Lower lobe of right lung (tissue), 2 donors: ENCODE data around the gene STAT3. TPM values are rescaled to one million over a fixed set of nuclear protein-coding genes. Genes with fewer than 3 reads are reported as not detected.
"Not testable (repeated sequence)": the region's sequence is repeated elsewhere in the genome, so short reads cannot be mapped to it uniquely, and the experiment has no call there.

Experiments used
- ATAC-seq, 2 donors: fragments of 200-7000 bp; cut with Tn5 transposase; one replicate each; pipeline ENCODE4 v1.9.1; 2020 to 2022; ENCODE audit warnings: mild to moderate bottlenecking in 2 of 2, moderate library complexity in 2 of 2
- DNase-seq: peaks from one replicate; pipeline ENCODE4 v3.0.0-alpha.2; 2020
- H3K27ac ChIP-seq: fragments of 200-600 bp; one replicate; pipeline ENCODE4 v1.8.0; 2022
- H3K27me3 ChIP-seq: fragments of 200-600 bp; one replicate; pipeline ENCODE4 v1.8.0; 2022; ENCODE audit warnings: low read depth
- H3K36me3 ChIP-seq: fragments of 200-600 bp; one replicate; pipeline ENCODE4 v1.8.0; 2022; ENCODE audit warnings: mild to moderate bottlenecking
- H3K4me1 ChIP-seq: fragments of 200-600 bp; one replicate; pipeline ENCODE4 v1.8.0; 2022
- H3K4me3 ChIP-seq: fragments of 200-600 bp; one replicate; pipeline ENCODE4 v1.8.0; 2022; ENCODE audit warnings: mild to moderate bottlenecking
- H3K9me3 ChIP-seq: fragments of 200-600 bp; one replicate; pipeline ENCODE4 v1.8.0; 2022
- intact Hi-C: fragments of 100-400 bp; cut with DNase I; formaldehyde crosslinking; loops from one replicate; pipeline ENCODE4 v1.11.0; 2022
- total RNA-seq: library from RNA; stranded (reverse); fragmentation: NEBNext Ultra II Directional; extraction: Animal tissue kit (Norgen Biotek cat#: 25700); gene quantifications from one replicate; pipeline ENCODE4 v1.2.1, GENCODE V29; 2021
- TF ChIP-seq, protein P1 (sequence below): fragments of 200-600 bp; IDR thresholded peaks from one replicate; pipeline ENCODE4 v1.8.0; 2022; ENCODE audit warnings: antibody characterized with exemption, mild to moderate bottlenecking
- donor health status: DM: no; HTN: yes; CAD: no; lungs with severe emphysema.

The STAT3 gene
- total RNA-seq, 1 donor from 2014 or later, result 278 TPM

DNA sequence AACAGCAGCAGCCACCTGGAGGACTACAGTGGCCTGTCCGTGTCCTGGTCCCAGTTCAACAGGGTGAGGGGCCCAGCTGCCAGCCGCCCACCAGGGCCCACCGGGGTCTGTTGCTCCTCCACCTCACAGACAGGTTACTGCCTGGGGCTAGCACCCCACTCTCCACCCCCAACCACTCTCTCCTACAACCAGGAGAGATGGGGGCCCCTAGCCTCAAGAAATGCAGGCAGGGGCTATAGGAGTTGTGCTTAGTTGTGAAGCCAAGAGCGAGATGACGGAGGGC, 81.9 kb downstream of the STAT3 start:
- TF ChIP-seq, protein P1, sequence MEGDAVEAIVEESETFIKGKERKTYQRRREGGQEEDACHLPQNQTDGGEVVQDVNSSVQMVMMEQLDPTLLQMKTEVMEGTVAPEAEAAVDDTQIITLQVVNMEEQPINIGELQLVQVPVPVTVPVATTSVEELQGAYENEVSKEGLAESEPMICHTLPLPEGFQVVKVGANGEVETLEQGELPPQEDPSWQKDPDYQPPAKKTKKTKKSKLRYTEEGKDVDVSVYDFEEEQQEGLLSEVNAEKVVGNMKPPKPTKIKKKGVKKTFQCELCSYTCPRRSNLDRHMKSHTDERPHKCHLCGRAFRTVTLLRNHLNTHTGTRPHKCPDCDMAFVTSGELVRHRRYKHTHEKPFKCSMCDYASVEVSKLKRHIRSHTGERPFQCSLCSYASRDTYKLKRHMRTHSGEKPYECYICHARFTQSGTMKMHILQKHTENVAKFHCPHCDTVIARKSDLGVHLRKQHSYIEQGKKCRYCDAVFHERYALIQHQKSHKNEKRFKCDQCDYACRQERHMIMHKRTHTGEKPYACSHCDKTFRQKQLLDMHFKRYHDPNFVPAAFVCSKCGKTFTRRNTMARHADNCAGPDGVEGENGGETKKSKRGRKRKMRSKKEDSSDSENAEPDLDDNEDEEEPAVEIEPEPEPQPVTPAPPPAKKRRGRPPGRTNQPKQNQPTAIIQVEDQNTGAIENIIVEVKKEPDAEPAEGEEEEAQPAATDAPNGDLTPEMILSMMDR, result no peak
- Histone ChIP-seq H3K4me3 (no peak overlapping the region), H3K27ac (no peak overlapping the region), H3K9me3 (no peaks in the 10 kb centered on the region), H3K36me3 (peaks cover 97% of the 10 kb centered on the region), H3K27me3 (no peaks in the 10 kb centered on the region), H3K4me1 (peaks cover 8% of the 10 kb centered on the region)
- ATAC-seq (no peak), DNase-seq (no peak)
- intact Hi-C loops, result no loop called here

- no peaks in the 10 kb centered on the region for H3K27me3 ChIP-seq
- no peak overlapping the region for H3K4me3 ChIP-seq
- H3K4me1 ChIP-seq, result peaks cover 3% of the 10 kb centered on the region
- no peak for DNase-seq
- H3K9me3 ChIP-seq, result no peaks in the 10 kb centered on the region
- intact Hi-C loops, result no loop called here
- TF ChIP-seq, protein P1, result no peak
- H3K27ac ChIP-seq, result no peak overlapping the region
- ATAC-seq, result no peak
- peaks cover 97% of the 10 kb centered on the region for H3K36me3 ChIP-seq
These were observed 82.5 kb downstream of the STAT3 start for GRCh38 chr17:42305543-42306384.

- DNase-seq, H3K9me3 ChIP-seq, ATAC-seq, H3K4me1 ChIP-seq, H3K27me3 ChIP-seq, H3K27ac ChIP-seq, H3K4me3 ChIP-seq, intact Hi-C loops: not testable (repeated sequence)
- H3K36me3 ChIP-seq, result peaks cover 90% of the 10 kb centered on the region
These were observed 83.3 kb downstream of the STAT3 start for GRCh38 chr17:42305031-42305330.

GRCh38 chr17:42304187-42305030, 83.8 kb downstream of the STAT3 start:
- Histone ChIP-seq H3K4me1 (no peaks in the 10 kb centered on the region), H3K27me3 (no peaks in the 10 kb centered on the region), H3K4me3 (no peak overlapping the region), H3K9me3 (no peaks in the 10 kb centered on the region), H3K36me3 (peaks cover 86% of the 10 kb centered on the region), H3K27ac (no peak overlapping the region)
- DNase-seq (no peak), ATAC-seq (no peak)
- TF ChIP-seq, protein P1, result no peak
- intact Hi-C loops, result no loop called here

GRCh38 chr17:42303694-42304093, 84.5 kb downstream of the STAT3 start:
- H3K36me3 ChIP-seq, result peaks cover 83% of the 10 kb centered on the region
- intact Hi-C loops, result no loop called here
- H3K9me3 ChIP-seq, result no peaks in the 10 kb centered on the region
- no peak overlapping the region for H3K27ac ChIP-seq
- no peaks in the 10 kb centered on the region for H3K4me1 ChIP-seq
- TF ChIP-seq, protein P1, result no peak
- ATAC-seq (no peak), DNase-seq (no peak)
- no peaks in the 10 kb centered on the region for H3K27me3 ChIP-seq
- no peak overlapping the region for H3K4me3 ChIP-seq

DNA sequence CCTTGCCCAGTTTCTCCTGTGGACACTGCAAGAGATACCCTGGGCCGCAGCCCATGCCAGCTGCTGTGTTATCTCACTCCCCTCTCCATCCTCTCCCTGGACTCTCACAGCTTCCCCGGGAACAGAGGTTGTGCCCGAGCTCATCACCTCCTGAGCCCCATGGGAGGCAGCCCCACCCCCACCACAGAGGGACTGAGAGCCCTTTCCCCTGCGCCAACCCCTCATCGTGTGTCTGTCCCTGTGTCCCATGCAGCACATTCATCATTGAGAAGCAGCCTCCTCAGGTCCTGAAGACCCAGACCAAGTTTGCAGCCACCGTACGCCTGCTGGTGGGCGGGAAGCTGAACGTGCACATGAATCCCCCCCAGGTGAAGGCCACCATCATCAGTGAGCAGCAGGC, 87.2 kb downstream of the STAT3 start:
- Histone ChIP-seq H3K4me1 (no peaks in the 10 kb centered on the region), H3K4me3 (no peak overlapping the region), H3K9me3 (no peaks in the 10 kb centered on the region), H3K27ac (no peak overlapping the region), H3K36me3 (peaks cover 74% of the 10 kb centered on the region), H3K27me3 (no peaks in the 10 kb centered on the region)
- intact Hi-C loops, result no loop called here
- no peak for DNase-seq
- TF ChIP-seq, protein P1, result no peak
- ATAC-seq, result no peak

- H3K4me3 ChIP-seq, H3K27ac ChIP-seq, H3K27me3 ChIP-seq, intact Hi-C loops, H3K4me1 ChIP-seq, DNase-seq, H3K9me3 ChIP-seq, ATAC-seq: not testable (repeated sequence)
- peaks cover 74% of the 10 kb centered on the region for H3K36me3 ChIP-seq
These were observed 88.3 kb downstream of the STAT3 start for GRCh38 chr17:42299913-42300312.

DNA sequence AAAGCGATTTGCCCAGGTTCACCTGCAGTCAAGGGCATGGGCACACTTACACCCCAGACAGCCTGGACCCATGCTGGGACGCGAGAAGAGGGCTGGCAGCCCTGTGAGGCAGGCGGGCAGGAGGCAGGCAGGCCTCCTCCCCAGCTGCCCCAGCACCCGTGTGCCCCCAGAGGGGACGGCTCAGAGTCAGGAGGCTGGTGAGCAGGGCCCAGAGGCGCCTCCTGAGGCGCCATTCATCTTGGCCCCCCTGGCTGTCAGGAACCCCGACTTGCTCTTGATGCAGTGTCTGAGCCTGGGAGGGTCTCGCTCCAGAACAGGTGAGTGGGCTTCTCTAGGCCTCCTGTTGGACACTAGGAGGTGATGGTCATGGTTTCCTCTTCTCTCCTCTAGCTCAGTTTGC, 88.9 kb downstream of the STAT3 start:
- H3K4me3 ChIP-seq, H3K27me3 ChIP-seq, DNase-seq, H3K27ac ChIP-seq, H3K9me3 ChIP-seq, ATAC-seq, H3K4me1 ChIP-seq, intact Hi-C loops: not testable (repeated sequence)
- H3K36me3 ChIP-seq, result peaks cover 74% of the 10 kb centered on the region
